IPS-15b (cell line): ENCODE results near the gene ARL5B.

Source experiments
- H3K27me3 ChIP-seq: one replicate; pipeline ENCODE4 v1.6.1; 2013; ENCODE audit warnings: low read length; ENCODE audit not compliant: control insufficient read depth, insufficient read depth
- H3K36me3 ChIP-seq: one replicate; pipeline ENCODE4 v1.6.1; 2013; ENCODE audit warnings: low read length; ENCODE audit not compliant: control insufficient read depth, insufficient read depth
- H3K4me1 ChIP-seq: one replicate; pipeline ENCODE4 v1.6.1; 2013; ENCODE audit warnings: mild to moderate bottlenecking, low read length; ENCODE audit not compliant: control insufficient read depth, insufficient read depth
- H3K4me3 ChIP-seq: one replicate; pipeline ENCODE4 v1.5.1; 2013; ENCODE audit warnings: low read depth, low read length
- H3K9ac ChIP-seq: one replicate; pipeline ENCODE4 v1.6.1; 2013; ENCODE audit warnings: low read depth, mild to moderate bottlenecking, low read length
- H3K9me3 ChIP-seq: one replicate; pipeline ENCODE4 v1.6.1; 2013; ENCODE audit warnings: mild to moderate bottlenecking, low read length; ENCODE audit not compliant: control insufficient read depth, insufficient read depth

Gene ARL5B

DNA sequence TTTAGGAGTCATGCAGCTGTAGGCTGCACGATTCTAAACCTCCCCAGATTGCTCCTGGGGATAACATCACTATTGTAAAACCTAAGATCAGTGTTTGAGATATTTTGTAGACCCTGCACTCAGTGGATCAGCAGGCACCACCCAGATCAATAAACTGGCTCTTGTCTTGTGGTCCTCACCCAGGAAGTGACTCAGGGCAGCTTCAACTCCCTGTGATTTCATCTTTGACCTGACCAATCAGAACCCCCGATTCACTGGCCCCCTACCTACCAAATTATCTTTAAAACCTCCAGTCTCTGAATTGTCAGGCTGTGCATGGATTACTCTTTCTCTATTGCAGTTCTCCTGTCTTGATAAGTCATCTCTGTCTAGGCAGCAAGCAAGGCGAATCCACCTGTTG is 25.7 kb downstream of the ARL5B start:
- H3K27me3 ChIP-seq: no peaks in the 10 kb centered on the region
- no peak overlapping the region for H3K4me3 ChIP-seq
- H3K4me1 ChIP-seq: no peaks in the 10 kb centered on the region
- no peaks in the 10 kb centered on the region for H3K36me3 ChIP-seq
- H3K9me3 ChIP-seq: no peaks in the 10 kb centered on the region
- no peak overlapping the region for H3K9ac ChIP-seq

DNA sequence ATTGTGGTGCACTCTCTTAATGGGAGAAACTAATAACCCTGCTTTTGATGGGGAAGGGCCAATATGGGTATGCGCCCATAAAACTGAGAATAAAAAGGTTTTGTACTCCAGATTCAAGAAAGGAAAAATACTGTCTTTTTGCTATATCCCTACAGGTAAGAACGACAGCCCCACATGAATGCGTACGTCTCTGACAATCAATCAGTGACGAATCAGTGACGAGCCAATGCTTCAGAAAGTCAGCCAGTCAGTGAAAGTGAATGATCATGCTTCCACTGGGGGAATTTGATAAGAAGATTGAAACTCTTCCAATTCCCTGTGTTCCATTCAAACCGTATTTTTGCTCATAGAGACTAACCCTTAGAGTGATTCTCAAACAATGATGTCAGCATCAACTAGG is 26.3 kb downstream of the ARL5B start:
- Histone ChIP-seq H3K36me3 (no peaks in the 10 kb centered on the region), H3K9me3 (no peaks in the 10 kb centered on the region), H3K4me3 (no peak overlapping the region), H3K4me1 (no peaks in the 10 kb centered on the region), H3K27me3 (no peaks in the 10 kb centered on the region), H3K9ac (no peak overlapping the region)

DNA sequence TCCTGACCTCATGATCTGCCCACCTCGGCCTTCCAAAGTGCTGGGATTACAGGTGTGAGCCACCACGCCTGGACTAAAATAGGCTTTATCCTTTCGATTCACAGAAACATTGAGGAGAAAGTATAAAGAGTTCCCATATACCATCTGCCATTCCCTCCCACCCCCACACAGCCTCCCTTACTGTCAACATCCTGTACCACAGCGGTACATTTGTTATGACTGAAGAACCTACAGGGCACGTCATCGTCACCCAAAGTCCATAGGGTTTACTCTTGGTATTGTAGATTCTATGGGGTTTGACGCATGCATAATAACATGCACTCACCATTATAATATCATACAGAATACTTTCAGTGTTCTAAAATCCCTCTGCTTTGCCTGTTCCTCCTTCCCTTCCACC is 28.0 kb downstream of the ARL5B start:
- Histone ChIP-seq H3K4me3 (no peak overlapping the region), H3K9ac (no peak overlapping the region), H3K36me3 (no peaks in the 10 kb centered on the region), H3K9me3 (no peaks in the 10 kb centered on the region), H3K27me3 (no peaks in the 10 kb centered on the region), H3K4me1 (no peaks in the 10 kb centered on the region)

DNA sequence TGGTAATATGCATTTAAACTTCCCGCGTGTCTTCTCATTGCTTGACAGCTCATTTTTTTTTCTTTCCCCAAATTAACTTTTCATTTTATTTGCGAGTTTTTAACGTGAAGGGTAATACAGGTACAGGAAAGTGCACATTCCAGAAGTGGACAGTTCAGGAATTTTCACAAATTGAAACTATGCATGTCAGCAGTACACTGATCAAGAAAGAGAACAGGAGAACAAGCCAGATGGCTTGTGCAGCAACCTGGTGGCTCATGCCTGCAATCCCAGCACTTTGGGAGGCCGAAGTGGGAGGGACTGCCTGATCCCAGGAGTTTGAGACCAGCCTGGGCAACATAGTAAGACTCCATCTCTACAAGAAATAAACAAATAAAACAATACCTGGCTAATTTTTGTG is 28.5 kb downstream of the ARL5B start:
- no peaks in the 10 kb centered on the region for H3K27me3 ChIP-seq
- no peaks in the 10 kb centered on the region for H3K36me3 ChIP-seq
- H3K9ac ChIP-seq: no peak overlapping the region
- no peaks in the 10 kb centered on the region for H3K4me1 ChIP-seq
- no peak overlapping the region for H3K4me3 ChIP-seq
- no peaks in the 10 kb centered on the region for H3K9me3 ChIP-seq

DNA sequence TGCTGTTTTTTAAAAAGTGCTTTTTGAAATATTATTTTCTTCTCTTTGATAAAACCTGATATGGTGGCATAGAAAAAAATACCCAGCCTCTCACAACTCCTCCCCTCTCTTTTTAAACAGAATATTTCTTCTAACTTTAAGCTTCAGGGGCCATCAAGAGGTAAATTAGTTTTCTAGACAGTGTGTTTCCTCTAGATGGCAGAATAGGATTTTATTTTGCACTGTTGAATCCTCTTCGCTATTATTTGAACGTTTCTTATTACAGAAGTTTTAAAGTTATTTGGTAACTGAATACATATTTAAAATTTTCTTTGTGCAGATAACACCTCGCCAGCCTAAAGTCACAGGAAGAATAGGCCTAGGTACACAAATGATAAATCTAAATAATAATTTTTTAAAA is 30.3 kb downstream of the ARL5B start:
- Histone ChIP-seq H3K4me3 (no peak overlapping the region), H3K9ac (no peak overlapping the region), H3K9me3 (no peaks in the 10 kb centered on the region), H3K4me1 (no peaks in the 10 kb centered on the region), H3K36me3 (no peaks in the 10 kb centered on the region), H3K27me3 (no peaks in the 10 kb centered on the region)

DNA sequence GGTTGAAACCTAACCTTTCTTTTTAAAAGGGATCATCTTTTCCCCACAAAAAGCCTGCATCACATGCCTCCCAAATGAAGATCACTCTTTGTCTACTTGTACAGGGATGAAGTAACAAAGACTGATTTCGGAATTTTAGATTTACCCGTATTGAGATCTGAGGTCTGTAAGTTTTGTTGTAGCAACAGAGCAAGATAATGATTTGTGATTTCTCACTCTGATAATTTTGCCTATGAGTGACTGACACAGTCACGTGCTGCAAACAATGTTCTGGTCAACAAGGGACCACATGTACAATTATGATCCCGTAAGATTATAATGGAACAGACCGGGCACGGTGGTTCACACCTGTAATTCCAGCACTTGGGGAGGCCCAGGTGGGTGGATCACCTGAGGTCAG is 31.3 kb downstream of the ARL5B start:
- Histone ChIP-seq H3K36me3 (no peaks in the 10 kb centered on the region), H3K4me1 (no peaks in the 10 kb centered on the region), H3K4me3 (no peak overlapping the region), H3K9ac (no peak overlapping the region), H3K27me3 (no peaks in the 10 kb centered on the region), H3K9me3 (no peaks in the 10 kb centered on the region)

DNA sequence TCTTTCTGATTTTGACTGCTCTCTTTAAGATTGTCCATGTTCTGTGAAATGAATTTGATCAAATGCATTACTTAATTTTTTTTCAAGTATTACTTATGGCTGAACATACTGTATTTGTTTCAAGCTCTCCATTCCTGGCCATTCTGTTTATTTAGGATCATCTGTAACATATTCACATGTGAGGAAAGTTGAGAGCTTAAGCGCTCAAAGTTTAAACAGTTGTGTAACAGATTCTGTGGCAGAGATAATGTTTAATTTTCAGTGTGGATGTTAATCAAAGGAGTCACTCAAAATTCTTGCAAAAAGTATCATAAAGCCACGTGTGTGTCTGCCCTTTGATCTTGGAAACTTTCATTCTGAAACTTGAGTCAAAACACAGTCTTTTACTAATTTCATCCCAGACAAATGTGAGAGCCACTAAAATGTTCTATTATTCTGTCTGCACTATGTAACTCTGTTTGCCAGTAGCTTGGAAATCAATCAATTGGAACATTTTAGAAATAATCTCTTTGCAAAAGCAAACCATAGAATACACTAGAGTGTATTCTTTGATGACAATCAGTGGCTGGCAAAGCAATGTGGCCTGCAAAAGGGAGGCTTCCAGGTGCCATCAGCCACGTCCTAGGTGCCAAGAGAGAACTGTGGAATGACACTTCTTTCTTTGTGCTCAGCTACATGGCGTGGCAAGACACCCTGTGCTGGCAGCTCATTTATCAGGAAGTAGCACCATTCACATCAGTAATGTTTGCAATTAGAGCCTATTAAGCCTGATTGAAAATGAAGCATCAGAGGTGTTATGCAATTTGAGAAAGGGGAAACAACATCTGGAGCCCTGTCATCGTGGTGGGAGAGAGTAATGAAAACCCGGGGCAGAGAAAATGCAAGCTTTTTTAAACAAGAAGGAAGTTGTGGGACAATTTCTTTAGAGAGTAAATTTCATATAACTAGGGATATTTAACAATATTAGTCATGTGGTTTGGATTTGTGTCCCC is 40.9 kb downstream of the ARL5B start:
- H3K36me3 ChIP-seq: no peaks in the 10 kb centered on the region
- H3K4me1 ChIP-seq: no peaks in the 10 kb centered on the region
- H3K4me3 ChIP-seq: no peak overlapping the region
- no peaks in the 10 kb centered on the region for H3K27me3 ChIP-seq
- H3K9ac ChIP-seq: no peak overlapping the region
- no peaks in the 10 kb centered on the region for H3K9me3 ChIP-seq

DNA sequence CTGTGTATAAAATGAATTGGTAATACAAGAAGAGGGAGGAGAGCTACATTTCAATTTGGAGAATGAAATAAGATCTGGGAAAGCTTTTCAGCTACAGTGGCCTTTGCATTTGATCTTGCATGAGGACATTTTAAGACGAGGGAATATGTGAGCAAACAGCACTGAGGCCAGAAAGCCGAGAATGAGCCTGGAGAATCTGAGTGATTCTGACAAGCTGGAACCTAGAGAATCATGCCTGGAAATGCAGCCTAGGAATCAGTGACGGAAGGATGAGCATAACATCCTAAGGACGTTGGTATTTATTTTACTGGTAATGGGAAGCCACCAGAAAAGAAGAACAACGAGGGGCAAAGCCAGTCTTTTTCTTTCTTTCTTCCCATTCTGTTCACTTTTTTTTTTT is 44.3 kb downstream of the ARL5B start:
- Histone ChIP-seq H3K36me3 (no peaks in the 10 kb centered on the region), H3K4me1 (no peaks in the 10 kb centered on the region), H3K27me3 (no peaks in the 10 kb centered on the region), H3K4me3 (no peak overlapping the region), H3K9ac (no peak overlapping the region), H3K9me3 (no peaks in the 10 kb centered on the region)

DNA sequence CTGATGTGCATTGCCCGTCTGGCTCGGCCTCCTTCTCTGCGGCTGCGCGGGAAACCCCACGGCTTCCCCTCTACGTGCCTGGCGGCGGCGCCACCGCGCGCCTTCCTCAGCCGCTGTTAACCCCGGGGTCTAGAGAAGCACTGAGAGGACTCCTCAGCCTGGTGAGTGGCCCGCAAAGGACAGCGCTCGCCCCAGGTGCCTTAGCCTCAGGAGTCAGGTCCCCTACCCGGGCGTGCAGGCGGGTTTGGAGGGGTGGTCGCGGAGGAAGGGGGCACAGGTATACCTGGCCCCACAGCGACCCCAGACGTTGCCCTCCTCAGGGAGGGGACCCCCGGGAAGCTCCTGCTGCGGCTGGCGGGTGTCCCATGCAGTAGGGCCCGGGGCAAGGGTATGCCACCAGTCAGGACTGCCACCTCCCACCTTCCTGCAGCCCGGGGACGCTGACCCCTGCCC is 51.0 kb downstream of the ARL5B start:
- H3K4me1 ChIP-seq: no peaks in the 10 kb centered on the region
- H3K4me3 ChIP-seq: no peak overlapping the region
- H3K27me3 ChIP-seq: no peaks in the 10 kb centered on the region
- H3K9ac ChIP-seq: no peak overlapping the region
- no peaks in the 10 kb centered on the region for H3K36me3 ChIP-seq
- no peaks in the 10 kb centered on the region for H3K9me3 ChIP-seq

DNA sequence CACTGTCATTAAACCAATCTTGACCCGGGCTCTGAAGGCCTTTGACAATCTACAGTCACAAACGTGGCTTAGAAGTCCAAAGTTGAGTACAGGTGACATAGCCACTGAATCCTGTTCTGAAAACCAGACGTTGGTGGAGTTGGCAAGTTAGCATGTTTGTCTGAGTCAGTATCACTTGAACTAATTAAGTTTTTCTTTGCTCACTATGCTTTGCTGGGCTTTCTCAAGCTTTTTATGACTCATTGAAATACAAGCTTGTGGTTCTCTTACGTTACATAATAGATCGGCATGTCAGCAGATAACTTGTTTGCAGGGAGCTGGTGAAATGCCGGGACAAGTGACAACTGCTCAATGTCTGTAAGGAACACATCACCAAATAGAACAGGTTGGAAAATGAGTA is 53.8 kb downstream of the ARL5B start:
- H3K4me1 ChIP-seq: no peaks in the 10 kb centered on the region
- H3K27me3 ChIP-seq: no peaks in the 10 kb centered on the region
- H3K9me3 ChIP-seq: no peaks in the 10 kb centered on the region
- H3K4me3 ChIP-seq: no peak overlapping the region
- no peaks in the 10 kb centered on the region for H3K36me3 ChIP-seq
- no peak overlapping the region for H3K9ac ChIP-seq

DNA sequence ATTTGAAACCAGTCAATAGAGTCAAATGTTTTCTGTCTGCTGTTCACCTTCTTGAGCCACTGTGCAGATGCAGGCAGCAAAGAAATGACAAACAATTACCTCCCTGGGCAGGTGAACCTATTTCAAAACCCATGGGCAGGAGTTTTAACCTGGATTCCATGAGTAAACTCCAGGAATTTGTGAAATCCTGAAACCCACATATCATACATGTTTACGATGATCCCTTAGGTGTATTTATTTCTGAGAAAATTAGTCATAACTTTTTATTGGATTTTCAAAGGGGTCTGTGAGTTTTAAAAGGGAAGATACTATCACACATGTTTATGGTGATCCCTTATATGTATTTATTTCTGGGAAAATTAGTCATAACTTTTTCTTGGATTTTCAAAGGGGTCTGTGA is 59.8 kb downstream of the ARL5B start:
- Histone ChIP-seq H3K27me3 (no peaks in the 10 kb centered on the region), H3K4me3 (no peak overlapping the region), H3K36me3 (no peaks in the 10 kb centered on the region), H3K9ac (no peak overlapping the region), H3K9me3 (no peaks in the 10 kb centered on the region), H3K4me1 (no peaks in the 10 kb centered on the region)

DNA sequence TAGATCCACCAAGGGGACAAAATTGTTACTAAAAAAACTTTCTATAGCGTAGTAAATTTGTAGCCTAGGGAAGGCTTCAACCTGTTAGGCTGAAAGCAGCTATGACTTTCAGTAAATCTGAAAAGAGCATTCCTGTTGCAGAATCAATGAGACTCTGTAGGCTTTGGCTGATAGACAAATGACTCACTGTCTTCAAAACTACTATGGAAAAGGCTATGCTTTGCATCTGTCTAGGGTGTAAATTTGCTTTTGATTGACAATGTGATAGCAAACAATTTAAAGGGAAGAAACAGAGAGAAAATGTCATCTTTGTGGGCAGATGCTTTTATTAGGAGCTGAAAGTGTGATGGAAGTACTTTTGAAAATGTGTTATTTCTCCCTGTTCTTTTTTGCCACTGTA is 60.6 kb downstream of the ARL5B start:
- Histone ChIP-seq H3K4me3 (no peak overlapping the region), H3K36me3 (no peaks in the 10 kb centered on the region), H3K9ac (no peak overlapping the region), H3K4me1 (no peaks in the 10 kb centered on the region), H3K9me3 (no peaks in the 10 kb centered on the region), H3K27me3 (no peaks in the 10 kb centered on the region)
